GM23248 (cell line): ENCODE results near the gene PLXND1. TPM values are rescaled to one million over a fixed set of nuclear protein-coding genes. Genes with fewer than 3 reads are reported as not detected.

Experiments
- DNase-seq: peaks from one replicate; pipeline ENCODE4 v3.0.0-alpha.2; 2015
- H2AFZ ChIP-seq: fragments of 200-600 bp; sonication (generic); 2 replicates; pipeline ENCODE4 v1.6.1; 2016; ENCODE audit warnings: antibody characterized with exemption
- H3F3A ChIP-seq: fragments of 200-600 bp; sonication (generic); 2 replicates; pipeline ENCODE4 v1.6.1; 2016; ENCODE audit warnings: mild to moderate bottlenecking, antibody characterized with exemption, mixed run types; ENCODE audit not compliant: insufficient read depth
- H3K27ac ChIP-seq: fragments of 200-600 bp; sonication (generic); 2 replicates; pipeline ENCODE4 v1.5.1; 2016; ENCODE audit warnings: mild to moderate bottlenecking
- H3K27me3 ChIP-seq: fragments of 200-600 bp; sonication (generic); replicated peaks from 2 replicates; pipeline ENCODE4 v1.6.1; 2016; ENCODE audit warnings: mild to moderate bottlenecking; ENCODE audit not compliant: insufficient read depth
- H3K36me3 ChIP-seq: fragments of 200-600 bp; sonication (generic); 2 replicates; pipeline ENCODE4 v1.6.1; 2016; ENCODE audit warnings: low read depth, mild to moderate bottlenecking
- H3K4me1 ChIP-seq: fragments of 200-600 bp; sonication (generic); 2 replicates; pipeline ENCODE4 v1.6.1; 2016; ENCODE audit warnings: mild to moderate bottlenecking; ENCODE audit not compliant: insufficient read depth
- H3K4me2 ChIP-seq: fragments of 200-600 bp; sonication (generic); one replicate; pipeline ENCODE4 v1.6.1; 2016; ENCODE audit warnings: mild to moderate bottlenecking; ENCODE audit not compliant: unreplicated experiment
- H3K4me3 ChIP-seq: fragments of 200-600 bp; sonication (generic); 2 replicates; pipeline ENCODE4 v1.5.1; 2016; ENCODE audit warnings: mild to moderate bottlenecking
- H3K79me2 ChIP-seq: fragments of 200-600 bp; sonication (generic); 2 replicates; pipeline ENCODE4 v1.6.1; 2016; ENCODE audit warnings: mild to moderate bottlenecking; ENCODE audit not compliant: insufficient read depth
- H3K9ac ChIP-seq: fragments of 200-600 bp; sonication (generic); 2 replicates; pipeline ENCODE4 v1.6.1; 2016; ENCODE audit warnings: mild to moderate bottlenecking
- H3K9me2 ChIP-seq: fragments of 200-600 bp; sonication (generic); 2 replicates; pipeline ENCODE4 v1.6.1; 2016; ENCODE audit warnings: mixed run types, mild to moderate bottlenecking, moderate library complexity; ENCODE audit not compliant: insufficient read depth
- H3K9me3 ChIP-seq: fragments of 200-600 bp; sonication (generic); one replicate; pipeline ENCODE4 v1.6.1; 2017; ENCODE audit warnings: low read depth
- H4K20me1 ChIP-seq: fragments of 200-600 bp; sonication (generic); 2 replicates; pipeline ENCODE4 v1.6.0; 2016; ENCODE audit not compliant: insufficient read depth
- EZH2 ChIP-seq: fragments of 200-600 bp; sonication (generic); IDR thresholded peaks from 2 replicates; pipeline ENCODE4 v1.6.1; 2018; ENCODE audit warnings: antibody characterized with exemption, mild to moderate bottlenecking; ENCODE audit not compliant: insufficient read depth, poor library complexity, severe bottlenecking
- EZH2phosphoT487 ChIP-seq: fragments of 200-600 bp; sonication (generic); IDR thresholded peaks from 2 replicates; pipeline ENCODE4 v1.6.1; 2018; ENCODE audit warnings: antibody characterized with exemption, moderate library complexity, mild to moderate bottlenecking, low read depth; ENCODE audit not compliant: insufficient read depth
- WGBS, 2 experiments: methylation state at CpG; one replicate each; pipeline ENCODE4 v1.1.6; 2015 to 2017; ENCODE audit warnings: low lambda C conversion rate in 2 of 2, low coverage in 1 of 2; ENCODE audit errors: missing lambda C conversion rate in 2 of 2; 5-methylcytosine and 5-hydroxymethylcytosine counted together
- in situ Hi-C: fragments of 300-500 bp; cut with MboI; formaldehyde crosslinking; loops from 2 replicates; pipeline ENCODE4 v1.15.0; 2020
- polyA plus RNA-seq: library from polyadenylated mRNA; unstranded; fragments of >200 nt; fragmentation: Nextera tagmentation; extraction: Ambion mirVana; gene quantifications from 2 replicates; pipeline ENCODE4 v1.2.1, GENCODE V29; 2016
- total RNA-seq: library from RNA; depleted of rRNA; stranded (reverse); fragments of >200 nt; shearing (Covaris generic); gene quantifications from 2 replicates; pipeline ENCODE4 v1.2.3, GENCODE V29; 2014

The PLXND1 gene
- total and polyA plus RNA-seq, 2 experiments from 2014 or later = 37.4 to 83.0 TPM

GRCh38 chr3:129574206-129574605 lies 32.3 kb downstream of the PLXND1 start:
- no peaks in the 10 kb centered on the region; the same call in 1 of the 2 replicates for H3K36me3 ChIP-seq
- no peak overlapping the region for H3K27ac ChIP-seq
- no peaks in the 10 kb centered on the region for H3K9me2 ChIP-seq
- no peaks in the 10 kb centered on the region for H3F3A ChIP-seq
- no peaks in the 10 kb centered on the region for H3K4me1 ChIP-seq
- no peaks in the 10 kb centered on the region for H3K79me2 ChIP-seq
- no peaks in the 10 kb centered on the region for H3K27me3 ChIP-seq
- no peak for DNase-seq
- WGBS, 2 experiments = 93% methylated on average over 23 to 24 of the region's 24 CpGs
- H3K9ac ChIP-seq = no peak overlapping the region
- H2AFZ ChIP-seq = no peak overlapping the region
- TF ChIP-seq EZH2phosphoT487 (no peak), EZH2 (no peak)
- no peaks in the 10 kb centered on the region for H3K9me3 ChIP-seq
- in situ Hi-C loops = no loop called here
- H3K4me3 ChIP-seq = no peak overlapping the region
- H4K20me1 ChIP-seq = no peaks in the 10 kb centered on the region
- H3K4me2 ChIP-seq = no peak overlapping the region

- Histone ChIP-seq H3K4me1 (no peaks in the 10 kb centered on the region), H3F3A (no peaks in the 10 kb centered on the region), H3K36me3 (no peaks in the 10 kb centered on the region; the same call in 1 of the 2 replicates), H3K79me2 (no peaks in the 10 kb centered on the region), H3K9ac (no peak overlapping the region), H4K20me1 (no peaks in the 10 kb centered on the region), H3K27me3 (no peaks in the 10 kb centered on the region), H3K27ac (no peak overlapping the region), H3K4me3 (no peak overlapping the region), H2AFZ (no peak overlapping the region), H3K4me2 (no peak overlapping the region), H3K9me3 (no peaks in the 10 kb centered on the region), H3K9me2 (no peaks in the 10 kb centered on the region)
- DNase-seq = no peak
- TF ChIP-seq EZH2phosphoT487 (no peak), EZH2 (no peak)
- in situ Hi-C loops = no loop called here
- WGBS, 2 experiments = 91 to 93% methylated on average over 14 of the region's 14 CpGs
Observed at GRCh38 chr3:129573493-129573892, 33.0 kb downstream of the PLXND1 start.

GRCh38 chr3:129572603-129573002 lies 33.9 kb downstream of the PLXND1 start:
- Histone ChIP-seq H3K79me2 (no peaks in the 10 kb centered on the region), H2AFZ (no peak overlapping the region), H3K9me2 (no peaks in the 10 kb centered on the region), H3K9ac (no peak overlapping the region), H3K36me3 (no peaks in the 10 kb centered on the region; the same call in 1 of the 2 replicates), H3F3A (no peaks in the 10 kb centered on the region), H3K27ac (no peak overlapping the region), H3K9me3 (no peaks in the 10 kb centered on the region), H3K4me1 (no peaks in the 10 kb centered on the region), H3K4me2 (no peak overlapping the region), H3K27me3 (no peaks in the 10 kb centered on the region), H4K20me1 (no peaks in the 10 kb centered on the region), H3K4me3 (no peak overlapping the region)
- TF ChIP-seq EZH2 (no peak), EZH2phosphoT487 (no peak)
- in situ Hi-C loops = no loop called here
- WGBS, 2 experiments = 90 to 92% methylated on average over 15 to 16 of the region's 18 CpGs
- no peak for DNase-seq

- no peak overlapping the region for H3K27ac ChIP-seq
- H3F3A ChIP-seq = no peaks in the 10 kb centered on the region
- no peaks in the 10 kb centered on the region for H3K4me1 ChIP-seq
- TF ChIP-seq EZH2 (no peak), EZH2phosphoT487 (no peak)
- H3K9me3 ChIP-seq = no peaks in the 10 kb centered on the region
- 95% methylated on average over 16 to 22 of the region's 22 CpGs for WGBS, 2 experiments
- H3K4me2 ChIP-seq = no peak overlapping the region
- H2AFZ ChIP-seq = no peak overlapping the region
- no peak overlapping the region for H3K4me3 ChIP-seq
- no peaks in the 10 kb centered on the region for H3K9me2 ChIP-seq
- H3K9ac ChIP-seq = no peak overlapping the region
- no peaks in the 10 kb centered on the region for H3K79me2 ChIP-seq
- no peaks in the 10 kb centered on the region for H4K20me1 ChIP-seq
- H3K27me3 ChIP-seq = no peaks in the 10 kb centered on the region
- DNase-seq = no peak
- in situ Hi-C loops = no loop called here
- no peaks in the 10 kb centered on the region for H3K36me3 ChIP-seq
Observed at GRCh38 chr3:129571605-129572547, 34.6 kb downstream of the PLXND1 start.
